ENCODE results near the gene SNCB. TPM values are rescaled to one million over a fixed set of nuclear protein-coding genes. Genes with fewer than 3 reads are reported as not detected.

The SNCB gene
- total RNA-seq (ENCODE audit: low replicate concordance), result 0.12 TPM in 1 of 2 replicates, not detected in the other

DNA sequence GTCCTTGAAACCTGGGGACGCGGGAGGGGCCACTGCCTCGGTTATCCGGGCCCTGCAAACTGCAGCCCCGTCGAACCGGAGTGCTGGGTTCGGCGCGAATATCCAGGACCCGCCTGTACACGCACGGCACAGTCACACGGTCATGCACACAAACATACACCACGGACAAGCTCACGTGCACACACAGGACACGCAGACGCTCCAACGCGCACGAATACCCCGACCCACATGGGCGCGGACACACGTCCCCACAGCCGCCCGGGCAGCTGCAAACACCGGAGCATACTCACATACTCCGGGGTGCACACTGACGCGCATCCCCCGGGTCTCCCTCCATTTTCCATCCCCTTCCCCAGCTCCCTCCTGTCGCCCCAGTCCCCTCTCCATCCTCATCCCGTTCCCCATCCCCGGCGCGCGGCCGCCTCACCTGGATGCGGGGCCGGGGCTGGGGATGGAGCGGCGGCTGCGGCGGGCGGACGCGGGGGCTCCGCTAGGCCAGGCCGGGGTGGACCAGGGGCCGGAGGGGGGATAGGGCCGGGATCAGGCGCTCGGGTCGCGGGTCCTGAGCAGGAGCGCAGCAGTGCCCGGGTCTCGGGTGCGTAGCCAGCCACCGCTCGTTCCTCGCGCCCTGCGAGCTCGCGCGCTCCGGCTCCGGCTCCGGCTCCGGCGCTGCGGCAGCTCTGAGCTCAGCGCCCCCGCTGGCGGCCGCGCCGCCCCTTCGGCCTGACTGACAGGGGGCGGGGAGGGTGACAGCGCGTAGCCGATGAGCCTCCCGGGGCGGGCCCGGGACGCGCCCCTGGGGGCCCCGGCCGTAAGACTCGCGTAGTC is at the start of gene SNCB, which contains the start of gene EIF4E1B:
SNCB (minus strand) TSS at position 682 of the 828 bp plus-strand sequence. CDS start 880 bp downstream, outside the sequence.
EIF4E1B (plus strand) TSS at position 823 of the 828 bp plus-strand sequence. CDS start 12,113 bp downstream, outside the sequence.

DNA sequence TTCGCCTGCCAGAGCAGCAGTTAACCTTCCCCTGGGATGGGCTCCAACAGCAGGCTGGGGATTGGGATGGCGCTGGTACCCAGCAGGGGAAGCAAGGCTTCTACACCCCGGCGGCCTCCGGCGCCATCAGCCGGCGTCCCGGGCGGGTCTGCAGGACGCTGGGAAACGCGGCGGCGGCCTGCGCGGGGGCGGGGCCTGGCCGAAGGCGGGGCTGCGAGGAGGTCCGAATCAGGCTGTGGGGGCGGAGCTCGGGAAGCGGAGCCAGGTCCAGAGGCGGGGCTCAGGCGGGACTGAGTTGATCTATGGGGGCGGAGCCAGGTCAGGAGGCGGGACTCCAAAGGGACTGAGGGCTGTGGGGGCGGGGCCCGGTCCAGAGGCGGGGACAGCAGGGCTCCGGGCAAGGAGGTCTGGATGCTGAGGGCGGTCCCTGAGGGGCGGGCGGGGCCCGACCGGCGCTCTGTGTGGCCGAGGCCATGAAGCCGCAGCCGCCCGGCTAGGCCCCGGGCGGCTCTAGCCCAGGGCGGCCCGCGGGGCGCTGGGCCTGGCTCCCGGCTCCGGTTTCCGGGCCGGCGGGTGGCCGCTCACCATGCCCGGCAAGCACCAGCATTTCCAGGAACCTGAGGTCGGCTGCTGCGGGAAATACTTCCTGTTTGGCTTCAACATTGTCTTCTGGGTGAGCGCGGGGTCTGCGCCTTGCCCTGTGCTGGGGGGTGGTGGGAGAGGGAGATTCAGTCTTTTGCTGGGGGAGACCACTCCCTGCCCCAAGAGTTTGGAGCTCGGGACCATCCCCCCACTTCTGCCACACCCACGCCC is 16.9 kb upstream of the SNCB start, which contains the start of gene TSPAN17:
TSPAN17 (plus strand) TSS at position 455 of the 813 bp plus-strand sequence; CDS start at position 587, 132 bp downstream.

DNA sequence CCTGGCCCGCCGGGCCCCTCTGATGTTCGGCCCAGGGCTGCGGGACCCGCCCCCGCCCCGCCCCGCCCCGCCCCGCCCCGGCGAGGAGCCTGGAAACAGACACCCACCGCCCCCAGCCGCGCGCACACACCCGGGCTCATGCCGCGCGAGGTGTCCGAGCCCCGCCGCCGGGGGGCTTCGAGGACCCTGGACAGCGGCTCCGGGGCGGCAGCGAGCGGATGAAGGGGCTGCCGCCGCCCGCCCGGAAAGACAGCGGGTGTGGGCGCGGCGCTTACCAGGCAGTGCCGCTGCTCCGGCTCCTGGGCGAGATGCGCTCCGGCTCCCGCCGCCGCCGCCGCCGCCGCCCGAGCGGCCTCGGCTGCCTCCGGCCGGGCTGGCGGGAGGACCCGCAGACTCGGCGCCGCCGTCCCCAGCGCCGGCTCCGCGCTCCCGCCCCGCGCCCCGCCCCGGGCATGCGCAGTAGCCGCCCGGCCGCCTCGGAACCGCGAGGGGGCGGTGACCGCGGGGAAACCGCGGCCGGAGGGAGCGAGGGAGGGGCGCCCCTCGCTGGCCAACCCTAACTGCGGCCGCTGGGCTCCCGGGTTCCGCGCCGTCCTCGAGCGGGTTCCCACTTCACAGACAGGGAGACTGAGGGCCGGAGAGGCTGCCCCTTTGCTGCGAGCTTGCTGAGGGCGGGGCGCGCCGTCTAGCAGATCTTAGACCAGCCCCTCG is 20.5 kb downstream of the SNCB start, which contains the start of gene GPRIN1:
GPRIN1 (minus strand) TSS at position 433 of the 711 bp plus-strand sequence. CDS start 10,322 bp downstream, outside the sequence.

Other genes starting within 250 kb of the SNCB start
- 11.8 and 22.0 TPM in 2 replicates for gene NOP16, start 241.9 kb downstream of the SNCB start, total RNA-seq (ENCODE audit: low replicate concordance)
- 13.7 and 34.4 TPM in 2 replicates for gene HIGD2A, start 241.8 kb downstream of the SNCB start, total RNA-seq (ENCODE audit: low replicate concordance)
- gene CLTB, start 214.0 kb downstream of the SNCB start, total RNA-seq (ENCODE audit: low replicate concordance), result 88.0 and 137 TPM in 2 replicates
- gene FAF2, start 182.1 kb downstream of the SNCB start, total RNA-seq (ENCODE audit: low replicate concordance), result 27.1 and 32.0 TPM in 2 replicates
- 1.3 and 2.1 TPM in 2 replicates for gene RNF44, start 93.1 kb downstream of the SNCB start, total RNA-seq (ENCODE audit: low replicate concordance)
- 1.1 TPM in 1 of 2 replicates, not detected in the other for gene CDHR2, start 81.2 kb downstream of the SNCB start, total RNA-seq (ENCODE audit: low replicate concordance)
- 0.70 and 0.83 TPM in 2 replicates for gene GPRIN1, start 20.4 kb downstream of the SNCB start, total RNA-seq (ENCODE audit: low replicate concordance)
- not detected in 2 replicates for gene EIF4E1B, start 141 bp upstream of the SNCB start, total RNA-seq (ENCODE audit: low replicate concordance)
- 24.7 and 31.8 TPM in 2 replicates for gene TSPAN17, start 16.9 kb upstream of the SNCB start, total RNA-seq (ENCODE audit: low replicate concordance)
- under 0.01 TPM in 1 of 2 replicates, not detected in the other for gene UNC5A, start 180.0 kb upstream of the SNCB start, total RNA-seq (ENCODE audit: low replicate concordance)